Right hindlimb (tissue), 1 donor: ENCODE data around the gene PDPN.
"Not testable (repeated sequence)": the region's sequence is repeated elsewhere in the genome, so short reads cannot be mapped to it uniquely, and the experiment has no call there.

Experiments
- DNase-seq: peaks from one replicate; pipeline ENCODE4 v3.0.0-alpha.2; 2018

Gene PDPN, protein sequence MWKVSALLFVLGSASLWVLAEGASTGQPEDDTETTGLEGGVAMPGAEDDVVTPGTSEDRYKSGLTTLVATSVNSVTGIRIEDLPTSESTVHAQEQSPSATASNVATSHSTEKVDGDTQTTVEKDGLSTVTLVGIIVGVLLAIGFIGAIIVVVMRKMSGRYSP

GRCh38 chr1:13583595-13583965 lies at the start of gene PDPN:
PDPN (plus strand) TSS chr1:13583832; CDS start chr1:13584034, 202 bp downstream.
- peak; percentile 92 for DNase-seq

DNA sequence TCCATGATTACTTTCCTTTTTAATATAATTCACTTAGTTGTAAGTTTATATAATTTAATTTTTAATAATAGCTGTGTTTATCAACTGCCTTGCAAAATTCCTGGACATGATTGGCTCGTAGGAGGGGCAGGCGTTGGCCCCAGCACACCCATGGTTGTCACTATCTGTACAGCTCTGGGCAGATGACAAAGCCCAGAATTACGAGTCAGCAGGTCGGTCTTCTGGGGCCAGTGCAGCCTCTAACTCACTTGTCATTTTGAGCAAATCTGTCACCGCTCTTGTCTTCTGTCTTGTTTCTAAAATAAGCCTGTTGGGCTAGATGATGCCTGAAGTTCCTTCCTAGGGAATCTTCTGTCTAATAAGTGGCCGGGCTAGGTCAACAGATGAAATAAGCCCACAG lies 48.4 kb upstream of the PDPN start:
- DNase-seq = no peak

GRCh38 chr1:13536571-13536970 lies 47.1 kb upstream of the PDPN start:
- no peak for DNase-seq

GRCh38 chr1:13538832-13539231 lies 44.8 kb upstream of the PDPN start:
- DNase-seq = no peak

DNA sequence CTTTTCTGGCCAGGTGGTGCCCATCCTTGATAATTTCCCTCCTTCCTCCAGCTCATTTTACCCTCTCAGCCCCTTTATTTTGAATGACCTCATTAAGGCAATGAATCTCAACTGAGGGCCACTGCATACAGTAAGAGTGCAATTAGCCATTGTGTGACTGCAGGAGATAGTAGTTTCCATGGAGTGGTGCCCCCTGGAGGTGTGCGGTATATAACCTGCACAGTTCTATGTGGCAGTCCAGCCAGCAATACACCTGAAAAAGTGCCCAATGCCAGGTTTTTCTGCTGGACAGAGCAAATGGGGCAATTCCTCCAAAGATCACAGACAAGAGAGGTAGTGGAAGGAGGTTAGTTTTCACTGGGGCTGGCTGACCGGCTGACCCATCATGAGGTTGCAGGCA lies 43.9 kb upstream of the PDPN start:
- no peak for DNase-seq

DNA sequence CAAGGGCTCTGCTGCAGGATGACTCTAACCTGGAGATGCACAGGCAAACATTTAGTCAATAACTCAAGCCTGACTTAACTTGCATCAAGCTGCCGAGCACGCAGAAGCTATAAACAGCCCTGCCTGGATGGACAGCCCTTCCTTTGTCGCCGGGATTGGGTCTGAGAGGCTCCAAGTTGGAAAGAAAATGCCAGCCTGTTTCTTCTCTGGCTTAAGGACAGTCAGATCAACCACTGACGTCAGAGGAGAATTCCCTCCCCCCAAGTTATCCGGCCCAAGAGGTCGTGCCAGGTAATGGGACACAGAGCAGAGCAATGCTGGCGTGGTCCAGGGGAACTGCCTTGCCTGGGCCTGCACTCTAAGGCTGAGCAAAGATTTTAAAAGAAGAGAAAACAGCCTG lies 42.8 kb upstream of the PDPN start:
- DNase-seq = no peak

- no peak for DNase-seq
These were observed 42.0 kb upstream of the PDPN start for GRCh38 chr1:13541435-13542215.

DNA sequence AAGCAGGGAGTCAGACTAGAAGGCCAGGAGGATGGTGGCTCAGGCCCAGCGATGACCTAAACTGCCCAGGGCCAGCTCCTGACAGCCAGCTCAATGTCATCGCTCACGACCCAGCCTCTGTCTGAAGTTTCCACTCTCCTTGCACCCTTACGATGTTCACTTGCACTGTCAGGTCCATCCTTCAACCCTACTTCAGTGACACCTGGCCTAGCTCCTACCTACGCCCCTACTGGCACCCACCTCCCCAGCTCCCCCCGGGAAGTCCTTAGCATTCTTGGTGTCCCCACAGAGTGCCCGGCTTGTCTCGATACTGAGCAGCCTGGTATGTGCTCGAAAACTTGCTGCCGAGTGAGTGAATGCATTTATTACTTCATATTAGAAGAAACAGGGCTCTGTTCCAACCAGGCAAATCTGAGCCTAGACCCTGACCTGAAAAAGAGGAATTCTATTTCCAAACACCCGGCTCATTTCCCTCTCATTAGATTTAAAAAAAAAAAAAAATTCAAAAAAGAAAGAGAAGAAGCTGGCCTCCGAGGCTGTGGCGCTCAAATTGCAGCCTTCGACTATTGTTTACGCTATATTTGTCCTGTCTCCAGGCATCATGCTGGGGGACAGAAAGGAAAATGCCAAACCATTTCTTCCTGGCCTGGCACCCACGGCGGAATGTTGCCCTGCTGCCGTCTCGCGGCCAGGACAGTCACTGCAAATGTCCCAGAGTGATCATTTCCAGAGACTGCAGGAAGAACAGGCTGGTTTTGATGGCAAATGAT lies 40.0 kb upstream of the PDPN start:
- peak; percentile 79 for DNase-seq

DNA sequence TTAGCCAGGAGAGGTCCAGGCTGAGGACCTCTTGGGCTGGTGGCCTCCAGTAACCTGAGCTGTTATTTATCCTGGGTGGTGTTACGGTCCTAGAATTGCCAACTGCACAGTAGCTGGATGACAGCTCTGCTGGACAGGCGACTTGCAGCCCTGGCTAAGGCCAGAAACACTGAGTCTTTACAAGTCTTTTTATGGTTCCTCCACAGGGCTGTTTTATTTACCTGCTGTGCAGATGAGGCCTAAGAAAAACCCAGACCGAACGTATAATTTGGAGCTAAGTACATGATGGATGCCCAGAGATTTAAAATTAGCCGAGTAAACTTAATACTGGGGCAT lies 39.4 kb upstream of the PDPN start:
- DNase-seq = no peak

DNA sequence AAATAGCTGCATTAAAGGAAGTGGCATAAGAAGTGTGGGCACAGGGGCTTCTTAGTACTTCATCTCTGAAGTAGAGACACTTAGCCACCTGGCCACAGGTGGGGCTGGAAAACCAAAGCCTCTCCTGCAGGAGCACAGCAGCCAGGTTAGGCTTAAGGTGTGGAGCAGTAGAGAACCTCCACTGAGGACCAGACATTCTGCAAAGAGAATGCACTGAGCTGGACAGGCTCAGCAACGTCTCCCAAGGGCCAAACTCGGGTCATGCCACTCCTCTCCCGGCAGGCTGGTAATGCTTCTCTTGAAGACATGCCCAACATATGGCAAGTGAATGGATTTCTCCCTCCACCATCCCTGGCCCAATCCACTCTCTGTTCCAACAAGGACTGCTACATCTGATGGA lies 36.8 kb upstream of the PDPN start:
- DNase-seq = no peak

GRCh38 chr1:13548281-13548680 lies 35.4 kb upstream of the PDPN start:
- DNase-seq = no peak

GRCh38 chr1:13549021-13549420 lies 34.6 kb upstream of the PDPN start:
- DNase-seq = no peak

- no peak for DNase-seq
These were observed 34.1 kb upstream of the PDPN start for GRCh38 chr1:13549521-13549920.

- DNase-seq = no peak
These were observed 33.0 kb upstream of the PDPN start for GRCh38 chr1:13550663-13551062.

DNA sequence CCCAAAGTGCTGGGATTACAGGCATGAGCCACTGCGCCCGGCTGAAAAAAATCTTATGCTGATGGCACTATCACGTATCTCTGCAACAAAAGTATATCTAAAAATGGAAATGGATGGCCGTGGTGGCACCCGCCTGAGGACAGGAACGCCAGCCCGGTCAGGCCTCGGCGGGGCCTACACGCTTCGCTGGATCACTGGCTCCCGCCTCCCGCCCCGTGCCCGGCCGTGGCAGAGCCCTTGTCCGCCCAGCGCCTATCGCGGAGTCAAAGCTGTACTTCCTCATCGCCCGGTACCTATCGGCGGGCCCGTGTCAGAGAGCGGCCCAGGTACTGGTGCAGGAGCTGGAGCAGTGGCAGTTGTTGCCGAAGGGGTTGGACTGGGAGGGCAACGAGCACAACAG lies 28.8 kb upstream of the PDPN start:
- DNase-seq = no peak

DNA sequence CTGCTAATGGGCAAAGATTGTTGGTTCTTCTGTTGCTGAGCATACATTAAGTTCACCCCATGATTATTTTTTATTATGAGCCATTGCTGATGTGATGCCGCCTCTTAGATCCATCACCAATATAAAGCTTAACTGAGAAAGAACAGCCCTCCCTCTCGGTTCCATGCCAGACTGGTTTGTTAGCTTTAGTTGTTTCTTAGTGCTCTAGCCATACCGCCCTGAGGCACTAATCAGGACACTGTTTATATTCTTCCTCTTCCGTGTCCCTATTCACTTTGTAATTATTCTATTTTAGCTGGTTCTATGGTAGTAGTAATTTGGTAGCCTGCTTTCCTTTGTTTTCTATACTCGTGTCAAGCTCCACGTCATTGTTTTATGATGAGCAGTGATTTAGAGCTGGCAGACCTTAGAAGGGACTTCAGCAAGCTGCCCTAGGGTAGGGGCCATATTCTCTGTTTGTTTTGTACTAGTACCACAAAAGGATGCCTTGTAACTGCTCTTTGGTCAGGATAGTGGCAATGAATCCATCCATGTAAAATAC lies 27.3 kb upstream of the PDPN start:
- no peak for DNase-seq

GRCh38 chr1:13560541-13560940 lies 23.1 kb upstream of the PDPN start:
- no peak for DNase-seq

DNA sequence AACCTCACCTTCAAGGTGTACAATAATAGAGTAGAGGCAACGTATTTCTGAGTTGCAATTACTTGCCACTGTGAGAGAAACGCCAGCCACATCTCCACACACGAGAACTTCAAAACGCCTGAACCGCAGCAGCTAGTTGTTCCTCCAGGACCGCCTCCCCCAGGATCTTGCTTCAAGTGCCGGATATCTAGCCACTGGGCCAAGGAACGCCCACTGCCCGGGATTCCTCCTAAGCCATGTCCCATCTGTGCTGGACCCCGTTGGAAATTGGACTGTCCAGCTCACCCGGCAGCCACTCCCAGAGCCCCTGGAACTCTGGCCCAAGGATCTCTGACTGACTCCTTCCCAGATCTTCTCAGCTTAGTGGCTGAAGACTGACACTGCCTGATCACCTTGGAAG lies 20.7 kb upstream of the PDPN start:
- not testable (repeated sequence) for DNase-seq

- DNase-seq = no peak
These were observed 19.6 kb upstream of the PDPN start for GRCh38 chr1:13564073-13564472.

- DNase-seq = not testable (repeated sequence)
These were observed 13.2 kb upstream of the PDPN start for GRCh38 chr1:13570435-13570834.

GRCh38 chr1:13570924-13571323 lies 12.7 kb upstream of the PDPN start:
- no peak for DNase-seq

- DNase-seq = no peak
These were observed 10.0 kb upstream of the PDPN start for GRCh38 chr1:13573586-13573985.

DNA sequence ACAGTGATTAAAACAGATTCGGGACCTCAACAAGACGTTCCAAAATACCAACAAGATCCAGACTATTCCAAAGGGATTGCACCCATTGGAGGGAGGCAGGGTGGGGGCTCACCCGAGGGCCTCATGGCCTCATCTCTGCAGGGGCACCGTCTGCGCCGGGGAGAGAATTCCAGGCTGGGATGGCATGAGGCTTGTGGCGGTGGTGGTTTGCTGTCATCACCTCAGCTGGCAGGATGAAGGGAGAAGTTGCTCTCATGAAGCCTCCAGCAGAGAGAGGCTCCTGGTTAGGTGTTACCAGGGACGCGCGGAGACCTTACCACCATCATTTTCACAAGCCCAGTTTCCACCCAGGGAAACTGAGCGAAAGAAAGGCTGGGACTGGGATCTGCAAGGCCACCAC lies 6.7 kb upstream of the PDPN start:
- no peak for DNase-seq

GRCh38 chr1:13577846-13578245 lies 5.8 kb upstream of the PDPN start:
- no peak for DNase-seq
